K562 (cell line): Measurements from ENCODE around the gene METRNL. TPM values are rescaled to one million over a fixed set of nuclear protein-coding genes. Genes with fewer than 3 reads are reported as not detected.
A peak's percentile ranks its signal among the peaks of the same experiment; 100 is the strongest.

Source experiments
- CCAR2 ChIP-seq: fragments of 200-400 bp; formaldehyde crosslinking; IDR thresholded peaks from 2 replicates; pipeline ENCODE4 v1.6.1; 2017; ENCODE audit warnings: mild to moderate bottlenecking, low read depth, low read length
- CHD2 ChIP-seq: IDR thresholded peaks from 2 replicates; pipeline ENCODE4 v1.6.1; 2011; ENCODE audit warnings: low read depth, low read length
- GABPB1 ChIP-seq: sonication (generic); formaldehyde crosslinking; IDR thresholded peaks from 2 replicates; pipeline ENCODE4 v1.8.0; 2022; ENCODE audit warnings: mild to moderate bottlenecking, missing genetic modification reagents
- LEF1 ChIP-seq: fragments of 450-650 bp; IDR thresholded peaks from 2 replicates; pipeline ENCODE4 v1.6.1; 2016; ENCODE audit warnings: mild to moderate bottlenecking
- MITF ChIP-seq: IDR thresholded peaks from 2 replicates; pipeline ENCODE4 v1.6.1; 2014; ENCODE audit warnings: antibody characterized with exemption
- PTBP1 ChIP-seq: fragments of 200-400 bp; formaldehyde crosslinking; IDR thresholded peaks from 2 replicates; pipeline ENCODE4 v1.6.1; 2017; ENCODE audit warnings: low read depth, low read length
- RBBP5 ChIP-seq: fragments of 200-600 bp; sonication (generic); IDR thresholded peaks from 2 replicates; pipeline ENCODE4 v1.6.1; 2012; ENCODE audit warnings: borderline replicate concordance, mild to moderate bottlenecking, low read length, control low read depth, inconsistent platforms; ENCODE audit not compliant: insufficient read depth, poor library complexity, severe bottlenecking
- TAL1 ChIP-seq: fragments of 450-650 bp; IDR thresholded peaks from 2 replicates; pipeline ENCODE4 v1.6.1; 2016; ENCODE audit warnings: mild to moderate bottlenecking
- TRIM28 ChIP-seq: fragments of 450-650 bp; IDR thresholded peaks from 2 replicates; pipeline ENCODE4 v1.6.1; 2017
- USF2 ChIP-seq: sonication (generic); formaldehyde crosslinking; IDR thresholded peaks from 2 replicates; pipeline ENCODE4 v1.5.0; 2020; ENCODE audit warnings: missing genetic modification reagents
- ZEB2 ChIP-seq: fragments of 450-650 bp; IDR thresholded peaks from 2 replicates; pipeline ENCODE4 v1.6.1; 2016
- ZMIZ1 ChIP-seq, 2 experiments: fragments of 150-350 bp in 1 of 2; IDR thresholded peaks; 2 replicates each; pipeline ENCODE4 v1.6.1; 2012 to 2016; ENCODE audit warnings: low read depth in 2 of 2, low read length in 2 of 2, mild to moderate bottlenecking in 1 of 2, moderate library complexity in 1 of 2
- ZNF232 ChIP-seq: sonication (generic); formaldehyde crosslinking; IDR thresholded peaks from 2 replicates; pipeline ENCODE4 v1.8.0; 2022; ENCODE audit warnings: mild to moderate bottlenecking, missing genetic modification reagents
- polyA plus RNA-seq, 8 experiments: library from polyadenylated mRNA; depleted of rRNA in 4 of 8; stranded (reverse) in 5 of 8; unstranded in 3 of 8; fragments of >200 nt; fragmentation: Nextera tagmentation in 2 of 8; fragmentation: Illumina TruSeq in 1 of 8; extraction: Ambion mirVana in 2 of 8; extraction: Trizol in 1 of 8; gene quantifications; 2 replicates each; pipeline versions ENCODE4 v1.2.1 to v1.2.3, GENCODE V29; 2011 to 2014; ENCODE audit warnings: inconsistent platforms in 1 of 8, missing spikeins in 1 of 8
- total RNA-seq, 7 experiments: library from RNA; depleted of rRNA in 6 of 7; stranded (reverse); fragments of >200 nt in 6 of 7; fragmentation: Illumina TruSeq in 2 of 7; extraction: Trizol in 2 of 7; gene quantifications; 2 replicates each; pipeline versions ENCODE4 v1.2.1 to v1.2.3, GENCODE V29; 2011 to 2021; ENCODE audit warnings: low replicate concordance in 1 of 7
- TF ChIP-seq, protein P1 (sequence below), 2 experiments: fragments of 450-650 bp; IDR thresholded peaks; 2 replicates each; pipeline ENCODE4 v1.6.1; 2016
- TF ChIP-seq, protein P2 (sequence below): sonication (generic); formaldehyde crosslinking; IDR thresholded peaks from 2 replicates; pipeline ENCODE4 v1.9.0; 2022; ENCODE audit warnings: mild to moderate bottlenecking, missing genetic modification reagents
- TF ChIP-seq, protein P3 (sequence below): fragments of 450-650 bp; formaldehyde crosslinking; IDR thresholded peaks from 2 replicates; pipeline ENCODE4 v1.4.0; 2022; ENCODE audit warnings: mild to moderate bottlenecking, moderate library complexity
- TF ChIP-seq, protein P4 (sequence below): sonication (generic); formaldehyde crosslinking; IDR thresholded peaks from 2 replicates; pipeline ENCODE4 v1.8.1; 2023; ENCODE audit warnings: mild to moderate bottlenecking, missing genetic modification reagents

The METRNL gene
- total and polyA plus RNA-seq, 9 of the 15 experiments (the other 6 are each of a cell fraction or from before 2014, with no cell fraction given): 0.17 to 31.8 (median 2.9) TPM

GRCh38 chr17:83067718-83068261, 11.6 kb upstream of the METRNL start (continued):
- TF ChIP-seq ZMIZ1 (IDR thresholded peaks at IDR 0.05; ENCODE audit: low read depth in 2 of 2, low read length in 2 of 2): 0 out of 4 replicates have a peak, but pooled peaks of 1 of the 2 experiments have one; percentile 51
- TF ChIP-seq LEF1: no peak
- no peak for TF ChIP-seq CCAR2
- TF ChIP-seq, protein P1, sequence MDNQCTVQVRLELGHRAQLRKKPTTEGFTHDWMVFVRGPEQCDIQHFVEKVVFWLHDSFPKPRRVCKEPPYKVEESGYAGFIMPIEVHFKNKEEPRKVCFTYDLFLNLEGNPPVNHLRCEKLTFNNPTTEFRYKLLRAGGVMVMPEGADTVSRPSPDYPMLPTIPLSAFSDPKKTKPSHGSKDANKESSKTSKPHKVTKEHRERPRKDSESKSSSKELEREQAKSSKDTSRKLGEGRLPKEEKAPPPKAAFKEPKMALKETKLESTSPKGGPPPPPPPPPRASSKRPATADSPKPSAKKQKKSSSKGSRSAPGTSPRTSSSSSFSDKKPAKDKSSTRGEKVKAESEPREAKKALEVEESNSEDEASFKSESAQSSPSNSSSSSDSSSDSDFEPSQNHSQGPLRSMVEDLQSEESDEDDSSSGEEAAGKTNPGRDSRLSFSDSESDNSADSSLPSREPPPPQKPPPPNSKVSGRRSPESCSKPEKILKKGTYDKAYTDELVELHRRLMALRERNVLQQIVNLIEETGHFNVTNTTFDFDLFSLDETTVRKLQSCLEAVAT (IDR thresholded peaks at IDR 0.05): peak in 1 of 2 experiments; percentile 92; a peak in 2 of 4 replicates
- TF ChIP-seq USF2 (CRISPR knock-in tag): no peak
- TF ChIP-seq MITF: no peak
- TF ChIP-seq ZEB2: no peak; the same call in 1 of the 2 replicates
- TF ChIP-seq, protein P2, sequence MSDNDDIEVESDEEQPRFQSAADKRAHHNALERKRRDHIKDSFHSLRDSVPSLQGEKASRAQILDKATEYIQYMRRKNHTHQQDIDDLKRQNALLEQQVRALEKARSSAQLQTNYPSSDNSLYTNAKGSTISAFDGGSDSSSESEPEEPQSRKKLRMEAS (CRISPR knock-in tag): no peak
- no peak for TF ChIP-seq CHD2
- TF ChIP-seq, protein P3, sequence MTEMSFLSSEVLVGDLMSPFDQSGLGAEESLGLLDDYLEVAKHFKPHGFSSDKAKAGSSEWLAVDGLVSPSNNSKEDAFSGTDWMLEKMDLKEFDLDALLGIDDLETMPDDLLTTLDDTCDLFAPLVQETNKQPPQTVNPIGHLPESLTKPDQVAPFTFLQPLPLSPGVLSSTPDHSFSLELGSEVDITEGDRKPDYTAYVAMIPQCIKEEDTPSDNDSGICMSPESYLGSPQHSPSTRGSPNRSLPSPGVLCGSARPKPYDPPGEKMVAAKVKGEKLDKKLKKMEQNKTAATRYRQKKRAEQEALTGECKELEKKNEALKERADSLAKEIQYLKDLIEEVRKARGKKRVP (CRISPR knock-in tag): no peak
- TF ChIP-seq TAL1: peak; percentile 62; the same call in 1 of the 2 replicates
- no peak for TF ChIP-seq ZNF232 (CRISPR knock-in tag)
- no peak for TF ChIP-seq PTBP1
- TF ChIP-seq, protein P4, sequence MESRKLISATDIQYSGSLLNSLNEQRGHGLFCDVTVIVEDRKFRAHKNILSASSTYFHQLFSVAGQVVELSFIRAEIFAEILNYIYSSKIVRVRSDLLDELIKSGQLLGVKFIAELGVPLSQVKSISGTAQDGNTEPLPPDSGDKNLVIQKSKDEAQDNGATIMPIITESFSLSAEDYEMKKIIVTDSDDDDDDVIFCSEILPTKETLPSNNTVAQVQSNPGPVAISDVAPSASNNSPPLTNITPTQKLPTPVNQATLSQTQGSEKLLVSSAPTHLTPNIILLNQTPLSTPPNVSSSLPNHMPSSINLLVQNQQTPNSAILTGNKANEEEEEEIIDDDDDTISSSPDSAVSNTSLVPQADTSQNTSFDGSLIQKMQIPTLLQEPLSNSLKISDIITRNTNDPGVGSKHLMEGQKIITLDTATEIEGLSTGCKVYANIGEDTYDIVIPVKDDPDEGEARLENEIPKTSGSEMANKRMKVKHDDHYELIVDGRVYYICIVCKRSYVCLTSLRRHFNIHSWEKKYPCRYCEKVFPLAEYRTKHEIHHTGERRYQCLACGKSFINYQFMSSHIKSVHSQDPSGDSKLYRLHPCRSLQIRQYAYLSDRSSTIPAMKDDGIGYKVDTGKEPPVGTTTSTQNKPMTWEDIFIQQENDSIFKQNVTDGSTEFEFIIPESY (CRISPR knock-in tag): no peak
- TF ChIP-seq RBBP5: no peak
- no peak for TF ChIP-seq GABPB1
- no peak for TF ChIP-seq TRIM28
